GM12873 (cell line): ENCODE measurements around the gene LIPN.

Experiments
- CTCF ChIP-seq: IDR thresholded peaks from 2 replicates; pipeline ENCODE4 v1.5.1; 2012; ENCODE audit warnings: low read depth, mild to moderate bottlenecking, moderate library complexity, low read length, control low read depth; ENCODE audit not compliant: insufficient read depth; ENCODE audit errors: missing control alignments

Gene LIPN

GRCh38 chr10:88762906-88763305 is 3.1 kb downstream of the LIPN start:
- TF ChIP-seq CTCF = no peak

- TF ChIP-seq CTCF = no peak
These were observed 3.6 kb downstream of the LIPN start for GRCh38 chr10:88763441-88763840.

- TF ChIP-seq CTCF = no peak
These were observed 4.3 kb downstream of the LIPN start for GRCh38 chr10:88764110-88764509.

DNA sequence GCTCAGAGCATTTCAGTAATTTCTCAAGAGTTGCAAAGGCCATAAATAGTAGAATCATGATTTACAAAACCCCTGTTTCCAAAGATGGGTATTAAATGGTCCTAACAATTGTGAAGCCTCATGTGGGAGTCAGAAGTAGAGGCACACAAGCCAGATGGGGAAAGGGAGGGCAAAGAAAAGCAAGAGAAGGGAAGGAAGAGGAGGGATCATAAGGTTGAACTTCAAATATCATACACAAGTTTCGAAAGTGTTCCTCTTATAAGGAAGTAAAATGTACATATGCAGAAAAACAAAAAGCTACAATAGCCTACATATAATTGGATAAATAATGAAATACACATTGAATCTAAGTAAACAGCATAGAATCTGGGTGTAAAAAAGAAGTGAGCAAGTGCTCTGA is 6.0 kb downstream of the LIPN start:
- no peak for TF ChIP-seq CTCF

- TF ChIP-seq CTCF = no peak
These were observed 9.6 kb downstream of the LIPN start for GRCh38 chr10:88769384-88769783.

DNA sequence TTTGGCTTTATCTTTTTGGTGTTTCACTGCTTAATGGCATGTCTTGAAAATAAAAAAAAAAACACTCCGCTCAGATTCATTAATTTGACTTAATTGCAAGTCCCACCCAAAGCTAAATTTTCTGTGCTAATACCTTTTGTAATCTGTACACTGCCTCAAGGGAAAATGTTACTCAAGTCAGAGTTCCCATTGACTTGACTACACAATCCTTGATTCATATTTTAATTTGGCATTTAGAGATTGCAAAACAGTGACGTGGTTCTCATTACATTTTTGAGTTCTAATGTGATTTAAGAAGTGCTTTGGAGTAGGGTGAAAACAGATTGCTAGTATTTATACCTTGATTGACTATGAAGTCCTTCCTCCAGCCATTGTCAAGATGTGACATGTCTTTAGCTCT is 21.4 kb downstream of the LIPN start:
- TF ChIP-seq CTCF = no peak

- TF ChIP-seq CTCF = no peak
These were observed 22.4 kb downstream of the LIPN start for GRCh38 chr10:88782222-88782621.
